Caki2 (cell line): ENCODE data around the gene DOC2A. TPM values are rescaled to one million over a fixed set of nuclear protein-coding genes. Genes with fewer than 3 reads are reported as not detected.
A peak's percentile ranks its signal among the peaks of the same experiment; 100 is the strongest.
"Not testable (repeated sequence)": the region's sequence is repeated elsewhere in the genome, so short reads cannot be mapped to it uniquely, and the experiment has no call there.

Source experiments
- DNase-seq: peaks from one replicate; pipeline ENCODE4 v3.0.0-alpha.2; 2015; ENCODE audit warnings: low read depth
- in situ Hi-C: cut with HindIII; loops from 2 replicates; pipeline ENCODE4 v1.10.0; 2016; ENCODE audit warnings: low sequenced_read_pairs, low pct_unique_long_range_greater_than_20kb, mixed read lengths
- total RNA-seq: library from RNA; depleted of rRNA; stranded (reverse); fragments of >200 nt; shearing (Covaris generic); gene quantifications from 2 replicates; pipeline ENCODE4 v1.2.3, GENCODE V29; 2014; ENCODE audit warnings: low replicate concordance; rRNA removed

The DOC2A gene
- total RNA-seq, result 1.2 and 1.7 TPM in 2 replicates

- DNase-seq, result no peak
- in situ Hi-C loops, result no loop called here
Observed at GRCh38 chr16:30010844-30011713, at the start of gene DOC2A. TSS of gene DOC2A (minus strand) at chr16:30011027. CDS start at chr16:30010222, 805 bp downstream.

GRCh38 chr16:30060346-30060745 lies 49.5 kb upstream of the DOC2A start:
- in situ Hi-C loops, result no loop called here
- DNase-seq, result no peak

- DNase-seq, result no peak
- in situ Hi-C loops, result no loop called here
Observed at GRCh38 chr16:30054959-30055553, 44.2 kb upstream of the DOC2A start.

GRCh38 chr16:30054451-30054850 lies 43.6 kb upstream of the DOC2A start:
- in situ Hi-C loops, result no loop called here
- no peak for DNase-seq

GRCh38 chr16:30053376-30054015 lies 42.7 kb upstream of the DOC2A start:
- in situ Hi-C loops, result no loop called here
- no peak for DNase-seq

- in situ Hi-C loops, result no loop called here
- peak; percentile 95 for DNase-seq
Observed at GRCh38 chr16:30052671-30053372, 42.0 kb upstream of the DOC2A start.

- in situ Hi-C loops, result no loop called here
- DNase-seq, result no peak
Observed at GRCh38 chr16:30051518-30051917, 40.7 kb upstream of the DOC2A start.

- in situ Hi-C loops, result no loop called here
- DNase-seq, result no peak
Observed at GRCh38 chr16:30049871-30050270, 39.0 kb upstream of the DOC2A start.

- DNase-seq, result no peak
- in situ Hi-C loops, result no loop called here
Observed at GRCh38 chr16:30046588-30046987, 35.8 kb upstream of the DOC2A start.

- no peak for DNase-seq
- in situ Hi-C loops, result no loop called here
Observed at GRCh38 chr16:30046178-30046577, 35.4 kb upstream of the DOC2A start.

GRCh38 chr16:30041841-30042240 lies 31.0 kb upstream of the DOC2A start:
- in situ Hi-C loops, result no loop called here
- no peak for DNase-seq

GRCh38 chr16:30040690-30041089 lies 29.9 kb upstream of the DOC2A start:
- DNase-seq, in situ Hi-C loops: not testable (repeated sequence)

- no peak for DNase-seq
- in situ Hi-C loops, result no loop called here
Observed at GRCh38 chr16:30040221-30040620, 29.4 kb upstream of the DOC2A start.

GRCh38 chr16:30033270-30033669 lies 22.4 kb upstream of the DOC2A start:
- in situ Hi-C loops, result no loop called here
- DNase-seq, result no peak

GRCh38 chr16:30032083-30032819 lies 21.4 kb upstream of the DOC2A start:
- DNase-seq, result peak; percentile 56
- in situ Hi-C loops, result no loop called here

- in situ Hi-C loops, result no loop called here
Observed at GRCh38 chr16:30031477-30031918, 20.7 kb upstream of the DOC2A start.

GRCh38 chr16:30030841-30031413 lies 20.1 kb upstream of the DOC2A start, which contains the start of gene TLCD3B:
TSS of gene TLCD3B (minus strand) at chr16:30031271. CDS start at chr16:30030527, 744 bp downstream.
- in situ Hi-C loops, result no loop called here

More at GRCh38 chr16:30031477-30031918, 20.7 kb upstream of the DOC2A start:
- no peak for DNase-seq

More at GRCh38 chr16:30030841-30031413, 20.1 kb upstream of the DOC2A start, which contains the start of gene TLCD3B:
- no peak for DNase-seq
